Mesendoderm (in vitro differentiated cells): ENCODE results near the gene TSPAN18.

Experiments used
- DNase-seq: peaks from one replicate; pipeline ENCODE4 v3.0.0; 2013
- H2AK5ac ChIP-seq: 2 replicates; pipeline ENCODE4 v1.6.1; 2013; ENCODE audit warnings: low read length, inconsistent platforms
- H2BK120ac ChIP-seq: 2 replicates; pipeline ENCODE4 v1.6.1; 2013; ENCODE audit warnings: low read depth, mild to moderate bottlenecking, low read length, moderate library complexity, mixed read lengths
- H2BK15ac ChIP-seq: replicated peaks from 2 replicates; pipeline ENCODE4 v1.6.1; 2013; ENCODE audit warnings: low read depth, mild to moderate bottlenecking, moderate library complexity
- H2BK5ac ChIP-seq: 2 replicates; pipeline ENCODE4 v1.6.1; 2013; ENCODE audit warnings: low read length, inconsistent platforms
- H3K18ac ChIP-seq: 2 replicates; pipeline ENCODE4 v1.6.1; 2013; ENCODE audit warnings: mild to moderate bottlenecking, low read length, mixed read lengths
- H3K23ac ChIP-seq: one replicate; pipeline ENCODE4 v1.6.1; 2013; ENCODE audit warnings: low read length
- H3K27ac ChIP-seq: 2 replicates; pipeline ENCODE4 v1.5.1; 2013; ENCODE audit warnings: low read depth, mild to moderate bottlenecking, inconsistent platforms, low read length, moderate library complexity
- H3K27me3 ChIP-seq: 2 replicates; pipeline ENCODE4 v1.6.1; 2013; ENCODE audit warnings: low read length, control low read depth, mild to moderate bottlenecking, inconsistent platforms; ENCODE audit not compliant: insufficient read depth, poor library complexity
- H3K36me3 ChIP-seq: 2 replicates; pipeline ENCODE4 v1.6.1; 2013; ENCODE audit warnings: low read length, inconsistent platforms; ENCODE audit not compliant: control insufficient read depth, insufficient read depth
- H3K4ac ChIP-seq: one replicate; pipeline ENCODE4 v1.6.1; 2013; ENCODE audit warnings: low read depth, mild to moderate bottlenecking, low read length, moderate library complexity
- H3K4me1 ChIP-seq: 2 replicates; pipeline ENCODE4 v1.6.1; 2013; ENCODE audit warnings: low read depth, low read length, inconsistent platforms; ENCODE audit not compliant: control insufficient read depth
- H3K4me2 ChIP-seq: 2 replicates; pipeline ENCODE4 v1.6.1; 2013; ENCODE audit warnings: low read length
- H3K4me3 ChIP-seq: 2 replicates; pipeline ENCODE4 v1.5.1; 2013; ENCODE audit warnings: mild to moderate bottlenecking, low read length
- H3K56ac ChIP-seq: one replicate; pipeline ENCODE4 v1.6.1; 2013; ENCODE audit warnings: low read length
- H3K79me1 ChIP-seq: 2 replicates; pipeline ENCODE4 v1.6.1; 2013; ENCODE audit warnings: low read length, inconsistent platforms
- H3K79me2 ChIP-seq: 2 replicates; pipeline ENCODE4 v1.6.1; 2013; ENCODE audit warnings: mild to moderate bottlenecking, low read length; ENCODE audit not compliant: control insufficient read depth, insufficient read depth
- H3K9ac ChIP-seq: 2 replicates; pipeline ENCODE4 v1.6.1; 2013; ENCODE audit warnings: low read length, inconsistent platforms
- H4K5ac ChIP-seq: one replicate; pipeline ENCODE4 v1.6.1; 2013; ENCODE audit warnings: low read length
- H4K8ac ChIP-seq: one replicate; pipeline ENCODE4 v1.6.1; 2013; ENCODE audit warnings: low read depth, mild to moderate bottlenecking, control low read depth, low read length, moderate library complexity
- WGBS: extraction: QIAGEN DNeasy Blood & Tissue Kit; methylation state at CpG from one replicate; pipeline ENCODE4 v1.1.7; 2013; ENCODE audit warnings: low lambda C conversion rate, missing lambda C conversion rate; ENCODE audit not compliant: insufficient coverage; ENCODE audit errors: extremely low coverage; 5-methylcytosine and 5-hydroxymethylcytosine counted together

Gene TSPAN18

GRCh38 chr11:44909557-44909956, 182.8 kb downstream of the TSPAN18 start:
- Histone ChIP-seq H3K56ac (no peak overlapping the region), H2AK5ac (no peak overlapping the region), H3K4me1 (no peaks in the 10 kb centered on the region), H3K79me2 (no peaks in the 10 kb centered on the region), H3K79me1 (no peaks in the 10 kb centered on the region), H3K23ac (no peak overlapping the region), H3K18ac (no peak overlapping the region), H3K36me3 (no peaks in the 10 kb centered on the region), H3K4me3 (no peak overlapping the region), H2BK15ac (no peak overlapping the region), H3K27me3 (no peaks in the 10 kb centered on the region), H3K27ac (no peak overlapping the region), H3K4me2 (no peak overlapping the region), H3K4ac (no peak overlapping the region), H2BK5ac (no peak overlapping the region), H4K8ac (no peak overlapping the region), H2BK120ac (no peak overlapping the region), H3K9ac (no peak overlapping the region), H4K5ac (no peak overlapping the region)
- no CpG with 5 or more reads among the region's 14 CpGs for WGBS
- no peak for DNase-seq

GRCh38 chr11:44910591-44910990, 183.8 kb downstream of the TSPAN18 start:
- Histone ChIP-seq H4K8ac (no peak overlapping the region), H3K4me2 (no peak overlapping the region), H2BK15ac (no peak overlapping the region), H3K4me1 (no peaks in the 10 kb centered on the region), H3K18ac (no peak overlapping the region), H4K5ac (no peak overlapping the region), H3K9ac (no peak overlapping the region), H2BK5ac (no peak overlapping the region), H3K56ac (no peak overlapping the region), H3K4me3 (no peak overlapping the region), H3K4ac (no peak overlapping the region), H3K27ac (no peak overlapping the region), H2BK120ac (no peak overlapping the region), H2AK5ac (no peak overlapping the region), H3K79me1 (no peaks in the 10 kb centered on the region), H3K27me3 (no peaks in the 10 kb centered on the region), H3K79me2 (no peaks in the 10 kb centered on the region), H3K23ac (no peak overlapping the region), H3K36me3 (no peaks in the 10 kb centered on the region)
- no peak for DNase-seq
- no CpG with 5 or more reads among the region's 9 CpGs for WGBS

- Histone ChIP-seq H3K79me1 (no peaks in the 10 kb centered on the region), H4K5ac (no peak overlapping the region), H3K4ac (no peak overlapping the region), H2BK120ac (no peak overlapping the region), H2AK5ac (no peak overlapping the region), H3K36me3 (no peaks in the 10 kb centered on the region), H4K8ac (no peak overlapping the region), H3K23ac (no peak overlapping the region), H3K27ac (no peak overlapping the region), H3K27me3 (no peaks in the 10 kb centered on the region), H3K4me2 (peak overlapping the region; percentile 83), H2BK5ac (no peak overlapping the region), H3K9ac (peak overlapping the region; percentile 52), H2BK15ac (no peak overlapping the region), H3K4me3 (no peak overlapping the region), H3K56ac (peak overlapping the region; percentile 84), H3K79me2 (no peaks in the 10 kb centered on the region), H3K4me1 (no peaks in the 10 kb centered on the region), H3K18ac (peak overlapping the region; percentile 16)
- no CpG with 5 or more reads among the region's 24 CpGs for WGBS
- DNase-seq, result peak; percentile 96
Measured at GRCh38 chr11:44911029-44911814, 184.5 kb downstream of the TSPAN18 start.

- no peak overlapping the region for H4K5ac ChIP-seq
- peak overlapping the region; percentile 60 for H3K9ac ChIP-seq
- H2BK120ac ChIP-seq, result no peak overlapping the region
- H3K27ac ChIP-seq, result no peak overlapping the region
- no peak overlapping the region for H3K4me3 ChIP-seq
- no peaks in the 10 kb centered on the region for H3K79me2 ChIP-seq
- H3K27me3 ChIP-seq, result no peaks in the 10 kb centered on the region
- H3K18ac ChIP-seq, result no peak overlapping the region
- peak overlapping the region; percentile 84 for H3K56ac ChIP-seq
- no peak overlapping the region for H4K8ac ChIP-seq
- no peak overlapping the region for H3K4me2 ChIP-seq
- H2AK5ac ChIP-seq, result no peak overlapping the region
- no CpG with 5 or more reads among the region's 12 CpGs for WGBS
- peak; percentile 82 for DNase-seq
- H3K79me1 ChIP-seq, result no peaks in the 10 kb centered on the region
- H3K4me1 ChIP-seq, result no peaks in the 10 kb centered on the region
- H3K36me3 ChIP-seq, result no peaks in the 10 kb centered on the region
- H2BK15ac ChIP-seq, result no peak overlapping the region
- no peak overlapping the region for H2BK5ac ChIP-seq
- H3K23ac ChIP-seq, result no peak overlapping the region
- no peak overlapping the region for H3K4ac ChIP-seq
Measured at GRCh38 chr11:44912270-44912987, 185.7 kb downstream of the TSPAN18 start.

GRCh38 chr11:44913502-44913901, 186.7 kb downstream of the TSPAN18 start:
- H3K36me3 ChIP-seq, result no peaks in the 10 kb centered on the region

More at GRCh38 chr11:44913502-44913901, 186.7 kb downstream of the TSPAN18 start:
- H3K4me3 ChIP-seq, result no peak overlapping the region
- no peak overlapping the region for H3K18ac ChIP-seq
- H3K79me2 ChIP-seq, result no peaks in the 10 kb centered on the region
- no peaks in the 10 kb centered on the region for H3K79me1 ChIP-seq
- no peak overlapping the region for H4K8ac ChIP-seq
- no peak overlapping the region for H2BK15ac ChIP-seq
- no peak overlapping the region for H2BK5ac ChIP-seq
- H3K27me3 ChIP-seq, result no peaks in the 10 kb centered on the region
- H2AK5ac ChIP-seq, result no peak overlapping the region
- H3K4me2 ChIP-seq, result no peak overlapping the region
- H3K23ac ChIP-seq, result no peak overlapping the region
- H4K5ac ChIP-seq, result no peak overlapping the region
- DNase-seq, result no peak
- H3K4ac ChIP-seq, result no peak overlapping the region
- H2BK120ac ChIP-seq, result no peak overlapping the region
- H3K9ac ChIP-seq, result no peak overlapping the region
- H3K27ac ChIP-seq, result no peak overlapping the region
- H3K56ac ChIP-seq, result no peak overlapping the region
- no peaks in the 10 kb centered on the region for H3K4me1 ChIP-seq
